HEK293 (cell line): ENCODE data around the gene CCDC74A.
"Not testable (repeated sequence)": the region's sequence is repeated elsewhere in the genome, so short reads cannot be mapped to it uniquely, and the experiment has no call there.

Source experiments
- CTCF ChIA-PET: fragments of 350-600 bp; formaldehyde crosslinking; extraction: SDS; loops from one replicate; lab custom pipeline; 2021; ENCODE audit warnings: antibody characterized with exemption; lab: Yijun Ruan, JAX
- POLR2A ChIA-PET: fragments of 300-600 bp; formaldehyde crosslinking; extraction: SDS; loops from one replicate; lab custom pipeline; 2020; ENCODE audit warnings: antibody characterized with exemption, inconsistent platforms; lab: Yijun Ruan, JAX
- H3K27ac ChIP-seq: fragments of 200-500 bp; sonication (Bioruptor generic); 2 replicates; pipeline ENCODE4 v1.5.1; 2014; ENCODE audit warnings: low read depth, low read length, control low read depth, inconsistent platforms; ENCODE audit errors: extremely low read depth
- H3K36me3 ChIP-seq, 2 experiments: fragments of 200-500 bp in 1 of 2; sonication (Bioruptor generic) in 1 of 2; 1 replicate in 1 of 2; 2 replicates in 1 of 2; pipeline ENCODE4 v1.5.1; 2014 to 2017; ENCODE audit warnings: inconsistent platforms in 2 of 2, low read length in 2 of 2; ENCODE audit not compliant: control insufficient read depth in 2 of 2, insufficient read depth in 1 of 2
- H3K4me1 ChIP-seq: fragments of 200-500 bp; sonication (Bioruptor generic); 2 replicates; pipeline ENCODE4 v1.5.1; 2014; ENCODE audit warnings: mild to moderate bottlenecking, low read length, inconsistent platforms; ENCODE audit not compliant: control insufficient read depth, insufficient read depth
- H3K4me3 ChIP-seq: 2 replicates; pipeline ENCODE4 v1.5.1; 2011; ENCODE audit warnings: low read depth, mild to moderate bottlenecking, control low read depth, low read length, moderate library complexity
- H3K9me3 ChIP-seq: fragments of 200-500 bp; sonication (Bioruptor generic); 2 replicates; pipeline ENCODE4 v1.5.1; 2014; ENCODE audit warnings: low read depth, low read length, inconsistent platforms; ENCODE audit not compliant: control insufficient read depth, insufficient read depth
- EGR2 ChIP-seq: fragments of 450-650 bp; formaldehyde crosslinking; IDR thresholded peaks from 2 replicates; pipeline ENCODE4 v1.5.1; 2016; ENCODE audit warnings: low read depth, missing biosample characterization, missing genetic modification characterization
- GLIS2 ChIP-seq: fragments of 450-650 bp; formaldehyde crosslinking; IDR thresholded peaks from 2 replicates; pipeline ENCODE4 v1.5.1; 2016; ENCODE audit warnings: missing biosample characterization, missing genetic modification characterization
- KLF7 ChIP-seq: fragments of 450-650 bp; formaldehyde crosslinking; IDR thresholded peaks from 2 replicates; pipeline ENCODE4 v1.5.1; 2016; ENCODE audit warnings: missing biosample characterization, missing genetic modification characterization, borderline replicate concordance
- REST ChIP-seq: fragments of 450-650 bp; formaldehyde crosslinking; IDR thresholded peaks from 2 replicates; pipeline ENCODE4 v1.5.1; 2016; ENCODE audit warnings: missing biosample characterization, missing genetic modification characterization
- TRIM28 ChIP-seq: IDR thresholded peaks from 2 replicates; pipeline ENCODE4 v1.6.1; 2011; ENCODE audit warnings: low read length, control low read depth, borderline replicate concordance
- ZNF335 ChIP-seq: fragments of 450-650 bp; formaldehyde crosslinking; conservative IDR thresholded peaks from 2 replicates; pipeline ENCODE4 v1.5.1; 2016; ENCODE audit warnings: missing biosample characterization, missing genetic modification characterization
- ZNF510 ChIP-seq: fragments of 450-650 bp; formaldehyde crosslinking; IDR thresholded peaks from 2 replicates; pipeline ENCODE4 v1.5.1; 2018; ENCODE audit warnings: mild to moderate bottlenecking, missing genetic modification characterization, missing biosample characterization; ENCODE audit not compliant: insufficient replicate concordance
- ZNF544 ChIP-seq: fragments of 450-650 bp; formaldehyde crosslinking; IDR thresholded peaks from 2 replicates; pipeline ENCODE4 v1.5.0; 2017; ENCODE audit warnings: missing biosample characterization, missing genetic modification characterization
- ZSCAN18 ChIP-seq: fragments of 450-650 bp; formaldehyde crosslinking; IDR thresholded peaks from 2 replicates; pipeline ENCODE4 v1.5.1; 2016; ENCODE audit warnings: missing biosample characterization, missing genetic modification characterization

Gene CCDC74A

GRCh38 chr2:131486201-131486902 is 41.3 kb upstream of the CCDC74A start:
- H3K27ac ChIP-seq, H3K9me3 ChIP-seq, CTCF ChIA-PET, H3K4me1 ChIP-seq, H3K4me3 ChIP-seq: not testable (repeated sequence)
- POLR2A ChIA-PET, result interaction anchor here (0.7 kb wide), 1 partner anchor 93 kb away, joined by 5 read pairs; no protein-coding TSS in a partner anchor
- peaks cover 0 to 48% of the 10 kb centered on the region in 2 experiments; a peak in 2 of 3 replicates for H3K36me3 ChIP-seq

GRCh38 chr2:131488306-131489205 is 39.1 kb upstream of the CCDC74A start:
- POLR2A ChIA-PET, result interaction anchor here (0.6 kb wide), 1 partner anchor 24 kb away, joined by 5 read pairs; no protein-coding TSS in a partner anchor
- Histone ChIP-seq H3K27ac (no peak overlapping the region), H3K9me3 (no peaks in the 10 kb centered on the region), H3K4me3 (no peak overlapping the region), H3K4me1 (no peaks in the 10 kb centered on the region; the same call in 1 of the 2 replicates), H3K36me3 (peaks cover 0 to 41% of the 10 kb centered on the region in 2 experiments; a peak in 2 of 3 replicates)
- TF ChIP-seq TRIM28 (no peak), KLF7 (tag by site-specific recombination) (no peak), ZSCAN18 (no peak), EGR2 (tag by site-specific recombination) (no peak), REST (tag by site-specific recombination) (peak; percentile 84), GLIS2 (tag by site-specific recombination) (no peak), ZNF335 (tag by site-specific recombination) (no peak), ZNF510 (tag by site-specific recombination) (no peak), ZNF544 (tag by site-specific recombination) (no peak)
- CTCF ChIA-PET, result no interaction called here

- peak overlapping the region; percentile 58 for H3K4me3 ChIP-seq
- H3K36me3 ChIP-seq, result peaks cover 0 to 37% of the 10 kb centered on the region in 2 experiments; a peak in 2 of 3 replicates
- H3K4me1 ChIP-seq, CTCF ChIA-PET, H3K9me3 ChIP-seq: not testable (repeated sequence)
- POLR2A ChIA-PET, result interaction anchor here (1.1 kb wide), 1 partner anchor 336 kb away, joined by 3 read pairs; no protein-coding TSS in a partner anchor
- H3K27ac ChIP-seq, result peak overlapping the region; percentile 88; the same call in 1 of the 2 replicates
These were observed 36.8 kb upstream of the CCDC74A start for GRCh38 chr2:131490616-131491468.
